GM12864 (cell line): ENCODE results near the gene ZNF780A.

ENCODE experiments used
- DNase-seq: peaks from one replicate; pipeline ENCODE4 v3.0.0-alpha.2; 2011; ENCODE audit warnings: low read depth
- H3K4me3 ChIP-seq: 2 replicates; pipeline ENCODE4 v1.5.1; 2011; ENCODE audit warnings: mild to moderate bottlenecking, low read depth, low read length, control low read depth
- CTCF ChIP-seq: IDR thresholded peaks from 2 replicates; pipeline ENCODE4 v1.5.1; 2011; ENCODE audit warnings: low read depth, mild to moderate bottlenecking, moderate library complexity, low read length, control low read depth, inconsistent platforms; ENCODE audit errors: missing control alignments

Gene ZNF780A

GRCh38 chr19:40084948-40085347 is 5.8 kb downstream of the ZNF780A start:
- H3K4me3 ChIP-seq = no peak overlapping the region
- TF ChIP-seq CTCF = no peak
- no peak for DNase-seq

GRCh38 chr19:40081411-40081810 is 9.3 kb downstream of the ZNF780A start:
- no peak for DNase-seq
- no peak for TF ChIP-seq CTCF
- H3K4me3 ChIP-seq = no peak overlapping the region

GRCh38 chr19:40080289-40080688 is 10.5 kb downstream of the ZNF780A start:
- H3K4me3 ChIP-seq = no peak overlapping the region
- no peak for TF ChIP-seq CTCF

GRCh38 chr19:40078377-40078776 is 12.4 kb downstream of the ZNF780A start:
- DNase-seq = no peak
- TF ChIP-seq CTCF = no peak
- no peak overlapping the region for H3K4me3 ChIP-seq

More at GRCh38 chr19:40080289-40080688, 10.5 kb downstream of the ZNF780A start:
- no peak for DNase-seq

- TF ChIP-seq CTCF = no peak
Measured at GRCh38 chr19:40070058-40070457, 20.7 kb downstream of the ZNF780A start.

GRCh38 chr19:40059624-40060023 is 31.1 kb downstream of the ZNF780A start:
- TF ChIP-seq CTCF = no peak
- DNase-seq = no peak
- H3K4me3 ChIP-seq = no peak overlapping the region

More at GRCh38 chr19:40070058-40070457, 20.7 kb downstream of the ZNF780A start:
- DNase-seq = no peak
- H3K4me3 ChIP-seq = no peak overlapping the region

GRCh38 chr19:40057166-40057565 is 33.6 kb downstream of the ZNF780A start:
- no peak overlapping the region for H3K4me3 ChIP-seq
- DNase-seq = no peak
- no peak for TF ChIP-seq CTCF
